Raji (cell line): ENCODE results near the gene IER5.
A peak's percentile ranks its signal among the peaks of the same experiment; 100 is the strongest.

Source experiments
- POLR2A ChIP-seq: IDR thresholded peaks from 2 replicates; pipeline ENCODE4 v1.6.1; 2011; ENCODE audit warnings: low read depth, low read length, control low read depth; ENCODE audit not compliant: insufficient read depth

Gene IER5

GRCh38 chr1:181088079-181089016, at the start of gene IER5:
Gene IER5 (plus strand): TSS chr1:181088700. CDS start chr1:181088903, 203 bp downstream.
- peak; percentile 100 for TF ChIP-seq POLR2A

- TF ChIP-seq POLR2A = no peak
These were observed 48.1 kb upstream of the IER5 start for GRCh38 chr1:181040284-181040865.

- TF ChIP-seq POLR2A = no peak
These were observed 45.2 kb upstream of the IER5 start for GRCh38 chr1:181043025-181043888.

GRCh38 chr1:181044449-181044966, 44.0 kb upstream of the IER5 start:
- no peak for TF ChIP-seq POLR2A

- TF ChIP-seq POLR2A = no peak
These were observed 39.1 kb upstream of the IER5 start for GRCh38 chr1:181049378-181049777.

GRCh38 chr1:181050922-181051321, 37.6 kb upstream of the IER5 start:
- no peak for TF ChIP-seq POLR2A

- TF ChIP-seq POLR2A = no peak
These were observed 31.9 kb upstream of the IER5 start for GRCh38 chr1:181056560-181056959.

- TF ChIP-seq POLR2A = no peak
These were observed 31.4 kb upstream of the IER5 start for GRCh38 chr1:181057079-181057478.

- TF ChIP-seq POLR2A = no peak
These were observed 29.1 kb upstream of the IER5 start for GRCh38 chr1:181059435-181059834.

- no peak for TF ChIP-seq POLR2A
These were observed 28.4 kb upstream of the IER5 start for GRCh38 chr1:181060066-181060465.

GRCh38 chr1:181061487-181061886, 27.0 kb upstream of the IER5 start:
- TF ChIP-seq POLR2A = no peak

GRCh38 chr1:181061891-181062835, 26.3 kb upstream of the IER5 start:
- TF ChIP-seq POLR2A = no peak

GRCh38 chr1:181062836-181063428, 25.6 kb upstream of the IER5 start:
- TF ChIP-seq POLR2A = no peak

- no peak for TF ChIP-seq POLR2A
These were observed 24.4 kb upstream of the IER5 start for GRCh38 chr1:181064011-181064623.

GRCh38 chr1:181064702-181065101, 23.8 kb upstream of the IER5 start:
- TF ChIP-seq POLR2A = no peak
